Measurements from ENCODE around the gene CD80.

DNA sequence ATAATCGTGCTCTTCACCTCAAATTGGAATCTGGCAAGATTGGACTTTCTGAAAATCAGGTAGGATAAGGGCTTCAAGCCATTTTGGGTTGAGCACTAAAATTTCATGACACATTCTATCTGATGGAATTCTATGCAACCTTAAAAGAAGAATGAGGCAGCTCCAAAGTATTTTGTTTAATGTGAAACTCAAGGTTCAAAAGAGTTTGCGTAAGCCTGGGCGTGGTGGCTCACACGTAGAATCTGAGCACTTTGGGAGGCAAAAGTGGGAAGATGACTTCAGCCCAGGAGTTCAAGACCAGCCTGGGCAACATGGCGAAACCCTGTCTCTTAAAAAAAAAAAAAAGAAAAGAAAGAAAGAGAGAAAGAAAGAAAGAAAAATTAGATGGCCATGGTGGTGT, 34.7 kb upstream of the CD80 start:
- TF ChIP-seq, protein P1, sequence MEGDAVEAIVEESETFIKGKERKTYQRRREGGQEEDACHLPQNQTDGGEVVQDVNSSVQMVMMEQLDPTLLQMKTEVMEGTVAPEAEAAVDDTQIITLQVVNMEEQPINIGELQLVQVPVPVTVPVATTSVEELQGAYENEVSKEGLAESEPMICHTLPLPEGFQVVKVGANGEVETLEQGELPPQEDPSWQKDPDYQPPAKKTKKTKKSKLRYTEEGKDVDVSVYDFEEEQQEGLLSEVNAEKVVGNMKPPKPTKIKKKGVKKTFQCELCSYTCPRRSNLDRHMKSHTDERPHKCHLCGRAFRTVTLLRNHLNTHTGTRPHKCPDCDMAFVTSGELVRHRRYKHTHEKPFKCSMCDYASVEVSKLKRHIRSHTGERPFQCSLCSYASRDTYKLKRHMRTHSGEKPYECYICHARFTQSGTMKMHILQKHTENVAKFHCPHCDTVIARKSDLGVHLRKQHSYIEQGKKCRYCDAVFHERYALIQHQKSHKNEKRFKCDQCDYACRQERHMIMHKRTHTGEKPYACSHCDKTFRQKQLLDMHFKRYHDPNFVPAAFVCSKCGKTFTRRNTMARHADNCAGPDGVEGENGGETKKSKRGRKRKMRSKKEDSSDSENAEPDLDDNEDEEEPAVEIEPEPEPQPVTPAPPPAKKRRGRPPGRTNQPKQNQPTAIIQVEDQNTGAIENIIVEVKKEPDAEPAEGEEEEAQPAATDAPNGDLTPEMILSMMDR (IDR thresholded peaks at IDR 0.05; ENCODE audit: low read depth, low read length, poor library complexity, severe bottlenecking): no peak
- TF ChIP-seq EZH2phosphoT487 (IDR thresholded peaks at IDR 0.05; ENCODE audit: borderline replicate concordance, low read length): no peak

Data from DOHH2 (cell line).